Superior temporal gyrus (tissue), 1 donor: ENCODE data around the gene MALRD1.

Experiments used
- DNase-seq: peaks from one replicate; pipeline ENCODE4 v3.0.0-alpha.2; 2016; ENCODE audit errors: extremely low spot score

The MALRD1 gene

GRCh38 chr10:19772972-19773371 lies 724.4 kb downstream of the MALRD1 start:
- no peak for DNase-seq

GRCh38 chr10:19775296-19775695 lies 726.7 kb downstream of the MALRD1 start:
- no peak for DNase-seq

GRCh38 chr10:19777806-19778205 lies 729.2 kb downstream of the MALRD1 start:
- no peak for DNase-seq

GRCh38 chr10:19778996-19779395 lies 730.4 kb downstream of the MALRD1 start:
- no peak for DNase-seq

- DNase-seq: no peak
Observed at GRCh38 chr10:19782430-19783089, 734.0 kb downstream of the MALRD1 start.

- DNase-seq: no peak
Observed at GRCh38 chr10:19783721-19784120, 735.1 kb downstream of the MALRD1 start.
